Endothelial cell of umbilical vein (primary cell): ENCODE data around the gene DENND1A. TPM values are rescaled to one million over a fixed set of nuclear protein-coding genes. Genes with fewer than 3 reads are reported as not detected.

Source experiments
- BruUV-seq: library from RNA; stranded (reverse); fragments of 400-500 nt; replicated peaks from 2 replicates; lab custom pipeline; 2021; lab: Mats Ljungman, UMichigan
- CTCF ChIA-PET: fragments of 300-600, 350-600 bp; sonication (Branson Sonifier 250); formaldehyde crosslinking; loops from one replicate; lab custom pipeline; 2021; ENCODE audit warnings: antibody characterized with exemption, inconsistent platforms; lab: Charles Lee
- POLR2A ChIA-PET: fragments of 300-600, 350-600 bp; sonication (Branson Sonifier 250); formaldehyde crosslinking; loops from one replicate; lab custom pipeline; 2021; ENCODE audit warnings: antibody characterized with exemption, inconsistent platforms; lab: Charles Lee
- DNase-seq: peaks from one replicate; pipeline ENCODE4 v3.0.0-alpha.2; 2011; ENCODE audit warnings: low read depth, low spot score
- FAIRE-seq: peaks from 2 replicates; lab custom pipeline; 2011; peaks lifted over from hg19 to GRCh38; lab: Jason Lieb, UNC
- H2AFZ ChIP-seq: 2 replicates; pipeline ENCODE4 v1.6.0; 2012; ENCODE audit warnings: low read depth, low read length, control low read depth, inconsistent platforms
- H3K27ac ChIP-seq: 2 replicates; pipeline ENCODE4 v1.5.1; 2011; ENCODE audit warnings: low read depth, mild to moderate bottlenecking, control low read depth, low read length, moderate library complexity; ENCODE audit not compliant: insufficient read depth
- H3K27me3 ChIP-seq, 2 experiments: 2 replicates each; pipeline versions ENCODE4 v1.6.0 to v1.6.1; 2011; ENCODE audit warnings: low read length in 2 of 2, mixed read lengths in 1 of 2; ENCODE audit not compliant: control insufficient read depth in 2 of 2, insufficient read depth in 2 of 2
- H3K36me3 ChIP-seq, 2 experiments: 2 replicates in 1 of 2; 3 replicates in 1 of 2; pipeline ENCODE4 v1.5.1; 2011; ENCODE audit warnings: low read length in 2 of 2, mild to moderate bottlenecking in 1 of 2, moderate library complexity in 1 of 2; ENCODE audit not compliant: control insufficient read depth in 2 of 2, insufficient read depth in 2 of 2; ENCODE audit errors: extremely low read depth in 1 of 2
- H3K4me1 ChIP-seq: 3 replicates; pipeline ENCODE4 v1.5.1; 2011; ENCODE audit warnings: mild to moderate bottlenecking, low read length; ENCODE audit not compliant: control insufficient read depth, insufficient read depth; ENCODE audit errors: extremely low read depth
- H3K4me2 ChIP-seq: 2 replicates; pipeline ENCODE4 v1.6.1; 2011; ENCODE audit warnings: low read length, control low read depth, mixed read lengths; ENCODE audit not compliant: insufficient read depth
- H3K4me3 ChIP-seq, 3 experiments: fragments of 200-600 bp in 1 of 3; sonication (generic), shearing (Covaris generic) in 1 of 3; replicated peaks in 1 of 3; 2 replicates each; pipeline ENCODE4 v1.5.1; 2011 to 2016; ENCODE audit warnings: control low read depth in 3 of 3, low read length in 3 of 3, mild to moderate bottlenecking in 2 of 3, inconsistent platforms in 1 of 3, low read depth in 1 of 3, moderate library complexity in 1 of 3; ENCODE audit not compliant: insufficient read depth in 1 of 3
- H3K79me2 ChIP-seq: 2 replicates; pipeline ENCODE4 v1.6.0; 2012; ENCODE audit warnings: low read length, inconsistent platforms; ENCODE audit not compliant: control insufficient read depth, insufficient read depth
- H3K9ac ChIP-seq: replicated peaks from 2 replicates; pipeline ENCODE3; 2011; ENCODE audit warnings: low read length, control low read depth; ENCODE audit not compliant: insufficient read depth; ENCODE audit errors: extremely low read depth
- H3K9me1 ChIP-seq: replicated peaks from 3 replicates; pipeline ENCODE4 v1.6.0; 2011; ENCODE audit warnings: mild to moderate bottlenecking, low read length; ENCODE audit not compliant: control insufficient read depth, insufficient read depth; ENCODE audit errors: extremely low read depth
- H3K9me3 ChIP-seq: replicated peaks from 2 replicates; pipeline ENCODE4 v1.5.1; 2012; ENCODE audit warnings: low read length, inconsistent platforms; ENCODE audit not compliant: control insufficient read depth, insufficient read depth
- H4K20me1 ChIP-seq: replicated peaks from 2 replicates; pipeline ENCODE3; 2011; ENCODE audit warnings: mild to moderate bottlenecking, low read length; ENCODE audit not compliant: control insufficient read depth, insufficient read depth; ENCODE audit errors: extremely low read depth
- CTCF ChIP-seq, 2 donors: IDR thresholded peaks; 1 replicate in 1 of 2; 2 replicates in 1 of 2; pipeline ENCODE4 v1.5.1; 2011; ENCODE audit warnings: low read length in 2 of 2, mild to moderate bottlenecking in 2 of 2, moderate library complexity in 2 of 2, control low read depth in 1 of 2, inconsistent platforms in 1 of 2, low read depth in 1 of 2; ENCODE audit not compliant: insufficient read depth in 1 of 2; ENCODE audit errors: extremely low read depth in 1 of 2
- EZH2 ChIP-seq: IDR thresholded peaks from 2 replicates; pipeline ENCODE4 v1.6.1; 2012; ENCODE audit warnings: borderline replicate concordance, low read depth, mild to moderate bottlenecking, moderate library complexity, low read length, inconsistent platforms; ENCODE audit not compliant: severe bottlenecking
- FOS ChIP-seq: IDR thresholded peaks from 2 replicates; pipeline ENCODE4 v1.6.1; 2011; ENCODE audit warnings: mild to moderate bottlenecking, low read length, moderate library complexity, borderline replicate concordance; ENCODE audit not compliant: insufficient read depth
- GATA2 ChIP-seq: IDR thresholded peaks from 2 replicates; pipeline ENCODE4 v1.7.0; 2011; ENCODE audit warnings: low read depth, mild to moderate bottlenecking, moderate library complexity, mixed read lengths, low read length; ENCODE audit not compliant: insufficient read length, insufficient read depth
- JUN ChIP-seq: IDR thresholded peaks from 2 replicates; pipeline ENCODE4 v1.6.1; 2011; ENCODE audit warnings: borderline replicate concordance, low read depth; ENCODE audit not compliant: insufficient read length, insufficient read depth
- MAX ChIP-seq: IDR thresholded peaks from 2 replicates; pipeline ENCODE4 v1.6.1; 2011; ENCODE audit not compliant: insufficient read depth, insufficient read length
- MYC ChIP-seq: IDR thresholded peaks from one replicate; pipeline ENCODE4 v1.6.1; 2011; ENCODE audit warnings: mild to moderate bottlenecking, low read depth, low read length
- POLR2A ChIP-seq: IDR thresholded peaks from 2 replicates; pipeline ENCODE4 v1.6.1; 2012; ENCODE audit warnings: low read depth, mild to moderate bottlenecking, control low read depth, low read length
- POLR2AphosphoS5 ChIP-seq: IDR thresholded peaks from 2 replicates; pipeline ENCODE4 v1.6.1; 2012; ENCODE audit warnings: low read depth, mild to moderate bottlenecking, control low read depth, low read length, moderate library complexity; ENCODE audit not compliant: insufficient read depth
- dilution Hi-C: fragments of 300-500 bp; cut with MboI; formaldehyde crosslinking; loops from one replicate; pipeline ENCODE4 v1.15.0; 2019; ENCODE audit warnings: low sequenced_read_pairs; ENCODE audit not compliant: extremely low pct_ligation_motif_present
- intact Hi-C: fragments of 100-400 bp; cut with micrococcal nuclease; formaldehyde crosslinking; loops from one replicate; pipeline ENCODE4 v1.10.0; 2022
- polyA plus RNA-seq, 4 experiments: library from polyadenylated mRNA; depleted of rRNA in 3 of 4; stranded (reverse) in 3 of 4; unstranded in 1 of 4; fragments of >200 nt; gene quantifications; 2 replicates each; pipeline versions ENCODE4 v1.2.1 to v1.2.3, GENCODE V29; 2011 to 2012; ENCODE audit warnings: missing spikeins in 1 of 4
- total RNA-seq: library from RNA; stranded (reverse); gene quantifications from 2 replicates; pipeline ENCODE4 v1.2.3, GENCODE V29; 2021

DENND1A gene
- total and polyA plus RNA-seq, 2 donors (not counting 3 experiments of a cell fraction or from before 2014, with no cell fraction given), result 18.5 to 24.5 TPM

GRCh38 chr9:123441769-123442168, 488.2 kb downstream of the DENND1A start:
- DNase-seq (no peak), FAIRE-seq (no peak)
- Histone ChIP-seq H3K79me2 (no peaks in the 10 kb centered on the region), H2AFZ (no peak overlapping the region), H3K27ac (no peak overlapping the region), H3K4me1 (peaks cover 8% of the 10 kb centered on the region), H3K4me2 (no peak overlapping the region), H4K20me1 (no peaks in the 10 kb centered on the region), H3K9ac (no peak overlapping the region), H3K36me3 (no peaks in the 10 kb centered on the region), H3K27me3 (no peaks in the 10 kb centered on the region), H3K4me3 (no peak overlapping the region), H3K9me1 (no peaks in the 10 kb centered on the region), H3K9me3 (no peaks in the 10 kb centered on the region)
- TF ChIP-seq MYC (no peak), GATA2 (no peak), MAX (no peak), POLR2A (no peak), JUN (no peak)
- POLR2A ChIA-PET, result no interaction called here
- no TSS peak for BruUV-seq
- intact Hi-C loops, result no loop called here
- dilution Hi-C loops, result no loop called here
- CTCF ChIA-PET, result interaction anchor here (0.7 kb wide), 1 partner anchor 9 kb away, joined by 3 read pairs; no protein-coding TSS in a partner anchor

GRCh38 chr9:123440256-123440655, 489.7 kb downstream of the DENND1A start:
- H3K9ac ChIP-seq, result no peak overlapping the region
- DNase-seq (no peak), FAIRE-seq (no peak)
- POLR2A ChIA-PET, result no interaction called here
- no peaks in the 10 kb centered on the region for H4K20me1 ChIP-seq
- dilution Hi-C loops (no loop called here), intact Hi-C loops (no loop called here)
- no peak overlapping the region for H3K27ac ChIP-seq
- no peak overlapping the region for H2AFZ ChIP-seq
- peaks cover 8% of the 10 kb centered on the region for H3K4me1 ChIP-seq
- H3K9me1 ChIP-seq, result no peaks in the 10 kb centered on the region
- TF ChIP-seq GATA2 (no peak), JUN (no peak), POLR2AphosphoS5 (no peak), EZH2 (no peak), CTCF (IDR thresholded peaks at IDR 0.05; ENCODE audit: extremely low read depth in 1 of 2, insufficient read depth in 1 of 2, low read depth in 1 of 2, low read length in 2 of 2) (no peak), POLR2A (no peak), MAX (no peak), FOS (no peak), MYC (no peak)
- no peaks in the 10 kb centered on the region for H3K9me3 ChIP-seq
- H3K27me3 ChIP-seq, result no peaks in the 10 kb centered on the region
- H3K79me2 ChIP-seq, result no peaks in the 10 kb centered on the region
- no peaks in the 10 kb centered on the region for H3K36me3 ChIP-seq
- CTCF ChIA-PET, result no interaction called here
- no peak overlapping the region for H3K4me3 ChIP-seq
- no TSS peak for BruUV-seq
- no peak overlapping the region for H3K4me2 ChIP-seq
